CD4-positive, alpha-beta T cell (primary cell): ENCODE data around the gene ADSL. TPM values are rescaled to one million over a fixed set of nuclear protein-coding genes. Genes with fewer than 3 reads are reported as not detected.
A peak's percentile ranks its signal among the peaks of the same experiment; 100 is the strongest.

ENCODE experiments used
- ATAC-seq: fragments of 200-7000 bp; cut with Tn5 transposase; one replicate; pipeline ENCODE4 v1.10.0; 2022; ENCODE audit warnings: mild to moderate bottlenecking; ENCODE audit not compliant: poor library complexity
- CTCF ChIA-PET: fragments of 350-600 bp; sonication (Branson Sonifier 250); formaldehyde crosslinking; loops from one replicate; lab custom pipeline; 2021; ENCODE audit warnings: antibody characterized with exemption, inconsistent platforms; lab: Charles Lee
- POLR2A ChIA-PET: fragments of 350-600 bp; sonication (Branson Sonifier 250); formaldehyde crosslinking; loops from one replicate; lab custom pipeline; 2021; ENCODE audit warnings: antibody characterized with exemption, inconsistent platforms; lab: Charles Lee
- DNase-seq, 14 experiments: peaks; one replicate each; pipeline ENCODE4 v3.0.0-alpha.2; 2013 to 2020; ENCODE audit warnings: mixed read lengths in 2 of 14
- H3K27ac ChIP-seq, 2 donors: one replicate each; pipeline versions ENCODE4 v1.5.1 to v1.7.0; 2013; ENCODE audit warnings: low read length in 2 of 2, low read depth in 1 of 2, mild to moderate bottlenecking in 1 of 2
- H3K27me3 ChIP-seq, 2 experiments: 1 replicate in 1 of 2; 2 replicates in 1 of 2; pipeline versions ENCODE4 v1.6.1 to v1.7.0; 2013; ENCODE audit warnings: low read length in 2 of 2, control low read depth in 1 of 2, mild to moderate bottlenecking in 1 of 2, moderate library complexity in 1 of 2; ENCODE audit not compliant: insufficient read depth in 2 of 2, control insufficient read depth in 1 of 2
- H3K36me3 ChIP-seq: one replicate; pipeline ENCODE4 v1.6.1; 2013; ENCODE audit warnings: low read length, control low read depth; ENCODE audit not compliant: insufficient read depth
- H3K4me1 ChIP-seq: one replicate; pipeline ENCODE4 v1.6.1; 2013; ENCODE audit warnings: low read length, control low read depth; ENCODE audit not compliant: insufficient read depth
- H3K4me3 ChIP-seq: one replicate; pipeline ENCODE4 v1.5.1; 2013; ENCODE audit warnings: mild to moderate bottlenecking, low read length, moderate library complexity
- H3K9me3 ChIP-seq, 2 experiments: 1 replicate in 1 of 2; 2 replicates in 1 of 2; pipeline versions ENCODE4 v1.6.1 to v1.7.0; 2013; ENCODE audit warnings: low read length in 2 of 2, mild to moderate bottlenecking in 2 of 2, control low read depth in 1 of 2, moderate library complexity in 1 of 2; ENCODE audit not compliant: control insufficient read depth in 1 of 2, insufficient read depth in 1 of 2
- H3K27ac Mint-ChIP-seq: one replicate; pipeline ENCODE4 v1.8.0; 2020; ENCODE audit warnings: mixed read lengths
- H3K27me3 Mint-ChIP-seq: one replicate; pipeline ENCODE4 v1.8.0; 2021; ENCODE audit warnings: mixed read lengths
- H3K36me3 Mint-ChIP-seq: one replicate; pipeline ENCODE4 v1.8.0; 2021; ENCODE audit warnings: low read depth, mixed read lengths
- H3K4me1 Mint-ChIP-seq: one replicate; pipeline ENCODE4 v1.8.0; 2021; ENCODE audit warnings: low read depth, mixed read lengths
- H3K4me3 Mint-ChIP-seq: one replicate; pipeline ENCODE4 v1.8.0; 2020; ENCODE audit warnings: mild to moderate bottlenecking, mixed read lengths
- H3K9me3 Mint-ChIP-seq: one replicate; pipeline ENCODE4 v1.8.0; 2020; ENCODE audit warnings: mixed read lengths
- CTCF ChIP-seq: fragments of 200-600 bp; IDR thresholded peaks from one replicate; pipeline ENCODE4 v1.8.0; 2022; ENCODE audit warnings: antibody characterized with exemption, mild to moderate bottlenecking
- intact Hi-C, 2 experiments: fragments of 100-400 bp; cut with DNase I in 1 of 2; cut with micrococcal nuclease in 1 of 2; formaldehyde crosslinking; loops; one replicate each; pipeline versions ENCODE4 v1.15.1 to v1.9.0; 2023 to 2025; cut with DNase I, micrococcal nuclease
- total RNA-seq, 174 experiments: library from RNA in 2 of 174; stranded (reverse) in 2 of 174; gene quantifications; one replicate each; pipeline ENCODE4 v1.2.3 and lab custom pipeline; 2021 to 2026

ADSL gene
- total RNA-seq, 2 experiments from 2014 or later = 62.9 to 75.3 TPM

DNA sequence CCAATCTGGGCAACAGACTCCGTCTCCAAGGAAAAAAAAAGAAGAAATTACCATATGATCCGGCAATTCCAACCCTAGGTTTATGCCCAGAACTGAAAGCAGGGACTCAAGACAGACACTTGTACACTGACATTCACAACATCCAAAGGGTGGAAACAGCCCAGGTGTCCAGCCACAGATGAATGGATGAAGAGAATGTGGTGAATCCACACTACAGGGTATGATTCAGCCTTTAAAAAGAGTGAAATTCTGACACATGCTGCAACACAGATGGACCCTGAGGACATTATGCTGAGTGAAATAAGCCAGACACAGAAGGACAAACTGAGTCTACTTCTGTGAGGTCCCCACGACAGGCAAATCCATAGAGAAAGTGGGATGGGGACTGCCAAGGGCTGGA, 68.0 kb downstream of the ADSL start:
- H3K27me3 ChIP-seq = no peaks in the 10 kb centered on the region
- H3K27ac ChIP-seq = peak overlapping the region; percentile 34 to 39
- H3K4me3 ChIP-seq = no peak overlapping the region
- intact Hi-C loops = no loop called here
- peak overlapping the region; percentile 91 for H3K27ac Mint-ChIP-seq
- peaks cover 68% of the 10 kb centered on the region for H3K36me3 ChIP-seq
- H3K4me1 Mint-ChIP-seq = peaks cover 36% of the 10 kb centered on the region
- peaks cover 32% of the 10 kb centered on the region for H3K4me1 ChIP-seq
- no peaks in the 10 kb centered on the region for H3K27me3 Mint-ChIP-seq
- DNase-seq = no peak
- H3K9me3 ChIP-seq = no peaks in the 10 kb centered on the region
- no peaks in the 10 kb centered on the region for H3K9me3 Mint-ChIP-seq
- no peak overlapping the region for H3K4me3 Mint-ChIP-seq
- H3K36me3 Mint-ChIP-seq = peaks cover 76% of the 10 kb centered on the region
- ChIA-PET POLR2A (no interaction called here), CTCF (no interaction called here)
- ATAC-seq = no peak
- no peak for TF ChIP-seq CTCF

DNA sequence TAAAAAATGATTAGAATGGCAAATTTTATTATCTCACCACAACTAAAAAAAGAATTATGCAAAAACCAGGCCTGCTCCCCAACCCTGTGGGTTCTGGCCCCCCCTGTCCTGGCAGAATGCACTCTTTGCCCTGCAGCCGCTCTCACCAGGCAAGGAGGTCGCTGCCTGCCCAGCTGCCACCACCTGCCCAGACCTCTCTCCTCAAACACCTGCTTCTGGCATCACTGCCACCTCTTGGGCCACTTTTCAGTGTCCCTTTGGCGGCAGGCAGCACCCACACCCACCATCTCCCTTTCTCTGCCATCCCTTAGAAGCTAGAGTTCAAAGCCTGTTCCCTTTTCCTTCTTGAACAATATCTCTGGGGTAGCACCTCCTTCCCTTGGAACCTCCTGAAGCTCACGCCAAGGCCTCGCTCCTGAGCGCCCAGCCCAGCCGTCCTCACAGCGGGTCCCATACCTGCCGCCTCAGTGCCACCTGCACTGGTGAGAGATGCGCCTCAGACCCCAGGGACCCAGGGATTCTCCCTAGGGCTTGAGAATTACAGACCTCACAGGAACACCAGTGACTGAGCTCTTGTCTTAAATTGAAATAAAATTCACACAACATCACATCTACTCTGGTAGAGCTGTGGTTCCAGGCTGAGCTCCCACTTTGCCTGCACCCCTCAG, 68.7 kb downstream of the ADSL start:
- ATAC-seq = no peak
- peaks cover 68% of the 10 kb centered on the region for H3K36me3 ChIP-seq
- Mint-ChIP-seq H3K4me1 (peaks cover 36% of the 10 kb centered on the region), H3K27me3 (no peaks in the 10 kb centered on the region), H3K9me3 (no peaks in the 10 kb centered on the region), H3K4me3 (peak overlapping the region; percentile 48), H3K27ac (peak overlapping the region; percentile 91), H3K36me3 (peaks cover 77% of the 10 kb centered on the region)
- H3K4me1 ChIP-seq = peaks cover 32% of the 10 kb centered on the region
- H3K27me3 ChIP-seq = no peaks in the 10 kb centered on the region
- H3K9me3 ChIP-seq = no peaks in the 10 kb centered on the region
- peak overlapping the region; percentile 39 to 49 for H3K27ac ChIP-seq
- no peak for DNase-seq
- intact Hi-C loops = no loop called here
- TF ChIP-seq CTCF = no peak
- ChIA-PET POLR2A (interaction anchor here (0.8 to 1.4 kb wide), 6 partner anchors 15 to 47 kb away, joined by 3 to 7 read pairs (median 4); no protein-coding TSS in a partner anchor), CTCF (no interaction called here)
- H3K4me3 ChIP-seq = no peak overlapping the region

DNA sequence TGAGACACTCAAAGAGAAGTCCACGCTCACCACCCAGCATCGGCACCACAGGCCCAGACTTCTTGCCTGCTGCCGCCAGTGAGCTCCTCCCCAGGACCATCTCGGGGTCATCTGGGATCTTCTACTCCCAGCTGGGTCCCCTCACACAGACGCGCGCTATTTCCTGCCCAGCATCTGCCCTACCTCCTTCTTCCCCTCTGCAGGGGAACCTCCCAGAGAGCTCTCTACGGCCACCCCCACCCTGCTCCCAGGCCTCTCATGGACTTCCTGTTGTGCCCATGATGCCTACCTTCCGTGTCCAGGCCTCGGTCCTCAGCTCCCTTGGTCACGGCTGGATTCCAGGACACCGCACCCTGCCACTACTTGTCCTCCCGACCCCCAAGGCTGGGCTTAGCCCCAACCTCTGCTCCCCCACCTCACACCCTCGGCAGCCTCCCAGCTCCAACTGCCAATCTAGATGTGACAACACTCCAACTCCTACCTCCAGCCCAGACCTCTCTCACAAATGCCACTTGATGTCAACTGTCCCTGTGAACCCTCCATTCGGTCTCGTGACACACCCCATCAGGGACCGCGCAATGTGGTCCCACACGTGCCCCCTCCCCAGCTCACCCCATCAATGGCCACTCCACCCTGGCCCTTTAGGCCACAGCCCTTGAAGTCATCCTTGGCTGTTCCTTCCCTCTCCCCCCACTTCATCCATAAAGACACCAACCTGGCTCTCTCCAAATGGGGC, 69.4 kb downstream of the ADSL start:
- Histone ChIP-seq H3K36me3 (peaks cover 68% of the 10 kb centered on the region), H3K27me3 (no peaks in the 10 kb centered on the region), H3K9me3 (no peaks in the 10 kb centered on the region), H3K4me1 (peaks cover 32% of the 10 kb centered on the region), H3K4me3 (no peak overlapping the region), H3K27ac (peak overlapping the region; percentile 39 to 49)
- intact Hi-C loops = no loop called here
- Mint-ChIP-seq H3K9me3 (no peaks in the 10 kb centered on the region), H3K36me3 (peaks cover 77% of the 10 kb centered on the region), H3K27ac (peak overlapping the region; percentile 91), H3K4me1 (peaks cover 36% of the 10 kb centered on the region), H3K4me3 (peak overlapping the region; percentile 48), H3K27me3 (no peaks in the 10 kb centered on the region)
- TF ChIP-seq CTCF = no peak
- ChIA-PET CTCF (interaction anchor here (0.5 kb wide), 1 partner anchor 142 kb away, joined by 3 read pairs; no protein-coding TSS in a partner anchor), POLR2A (interaction anchor here (0.8 to 1.4 kb wide), 6 partner anchors 15 to 46 kb away, joined by 3 to 7 read pairs (median 4); no protein-coding TSS in a partner anchor)
- peak in 3 of 14 experiments; percentile 29 to 39 (median 30) for DNase-seq
- ATAC-seq = peak; percentile 58
